Testis (tissue), 3 donors: Measurements from ENCODE around the gene KCNH2. TPM values are rescaled to one million over a fixed set of nuclear protein-coding genes. Genes with fewer than 3 reads are reported as not detected.

Experiments
- DNase-seq: peaks from one replicate; pipeline ENCODE4 v3.0.0-alpha.2; 2019
- H3K27ac ChIP-seq, 2 donors: fragments of 200-600 bp; sonication (generic); one replicate each; pipeline ENCODE4 v1.5.1; 2019
- H3K27me3 ChIP-seq: fragments of 200-600 bp; sonication (generic); one replicate; pipeline ENCODE4 v1.5.1; 2019
- H3K36me3 ChIP-seq: fragments of 200-600 bp; sonication (generic); one replicate; pipeline ENCODE4 v1.5.1; 2017; ENCODE audit warnings: low read depth; ENCODE audit errors: missing control alignments
- H3K4me1 ChIP-seq: fragments of 200-600 bp; sonication (generic); one replicate; pipeline ENCODE4 v1.5.1; 2019
- H3K4me3 ChIP-seq, 2 donors: fragments of 200-600 bp; sonication (generic); one replicate each; pipeline ENCODE4 v1.5.1; 2017 to 2019
- H3K9me3 ChIP-seq: fragments of 200-600 bp; sonication (generic); one replicate; pipeline ENCODE4 v1.5.1; 2017
- CTCF ChIP-seq, 3 experiments: fragments of 450-650 bp in 2 of 3; fragments of 200-600 bp in 1 of 3; sonication (generic) in 1 of 3; IDR thresholded peaks; one replicate each; pipeline ENCODE4 v1.5.1; 2016 to 2019; ENCODE audit warnings: antibody characterized with exemption in 3 of 3, mild to moderate bottlenecking in 2 of 3, moderate library complexity in 1 of 3
- POLR2A ChIP-seq: fragments of 450-650 bp; IDR thresholded peaks from one replicate; pipeline ENCODE4 v1.6.1; 2017; ENCODE audit warnings: antibody characterized with exemption, mild to moderate bottlenecking, moderate library complexity
- WGBS, 2 donors: methylation state at CpG; one replicate each; pipeline ENCODE4 v1.1.5; 2018; 5-methylcytosine and 5-hydroxymethylcytosine counted together
- intact Hi-C: fragments of 100-400 bp; cut with DNase I; formaldehyde crosslinking; loops from one replicate; pipeline ENCODE4 v1.15.1; 2023; ENCODE audit warnings: low total_unique reads
- polyA plus RNA-seq: library from polyadenylated mRNA; stranded (reverse); fragments of 350-450 nt; fragmentation: Illumina TruSeq; extraction: RNeasy Lipid Tissue Mini Kit (QIAGEN cat#74804); gene quantifications from one replicate; pipeline ENCODE4 v1.2.3, GENCODE V29; 2014; ENCODE audit warnings: low read depth, low replicate concordance; ENCODE audit not compliant: insufficient read depth
- total RNA-seq, 2 donors: library from RNA; depleted of rRNA; stranded (reverse); fragments of >200 nt; gene quantifications; one replicate each; pipeline ENCODE4 v1.2.3, GENCODE V29; 2016

The KCNH2 gene
- total and polyA plus RNA-seq, 3 donors from 2014 or later: 82.5 to 247 (median 230) TPM

- Histone ChIP-seq H3K36me3 (no peaks in the 10 kb centered on the region), H3K4me1 (peaks cover 55% of the 10 kb centered on the region), H3K9me3 (no peaks in the 10 kb centered on the region), H3K4me3 (peak overlapping the region; percentile 57 to 67), H3K27me3 (no peaks in the 10 kb centered on the region), H3K27ac (peak overlapping the region; percentile 83)
- intact Hi-C loops: no loop called here
- 10 to 14% methylated on average over 5 to 13 of the region's 13 CpGs for WGBS, 2 donors
- TF ChIP-seq POLR2A (no peak), CTCF (IDR thresholded peaks at IDR 0.05) (no peak)
- peak; percentile 90 for DNase-seq
Observed at GRCh38 chr7:150976529-150977381, 1.4 kb downstream of the KCNH2 start.

- TF ChIP-seq CTCF (IDR thresholded peaks at IDR 0.05) (no peak), POLR2A (no peak)
- Histone ChIP-seq H3K4me1 (peaks cover 66% of the 10 kb centered on the region), H3K4me3 (peak overlapping the region in 1 of 2 donors; percentile 61), H3K27ac (peak overlapping the region; percentile 83), H3K9me3 (no peaks in the 10 kb centered on the region), H3K36me3 (no peaks in the 10 kb centered on the region), H3K27me3 (no peaks in the 10 kb centered on the region)
- intact Hi-C loops: no loop called here
- WGBS, 2 donors: 50 to 67% methylated on average over 9 of the region's 9 CpGs
- no peak for DNase-seq
Observed at GRCh38 chr7:150975536-150976319, 2.4 kb downstream of the KCNH2 start.

- Histone ChIP-seq H3K4me3 (peak overlapping the region; percentile 54 to 61), H3K9me3 (no peaks in the 10 kb centered on the region), H3K27ac (peak overlapping the region; percentile 63 to 83), H3K4me1 (peaks cover 73% of the 10 kb centered on the region), H3K27me3 (no peaks in the 10 kb centered on the region), H3K36me3 (no peaks in the 10 kb centered on the region)
- DNase-seq: peak; percentile 84
- intact Hi-C loops: no loop called here
- WGBS, 2 donors: 1 to 4% methylated on average over 18 to 89 of the region's 89 CpGs
- no peak for TF ChIP-seq POLR2A
- peak in 2 of 3 experiments; percentile 0 to 13 for TF ChIP-seq CTCF (IDR thresholded peaks at IDR 0.05)
Observed at GRCh38 chr7:150974468-150975391, 3.4 kb downstream of the KCNH2 start.

- intact Hi-C loops: no loop called here
- H3K27me3 ChIP-seq: no peaks in the 10 kb centered on the region
- peak overlapping the region; percentile 54 to 61 for H3K4me3 ChIP-seq
- TF ChIP-seq POLR2A (no peak), CTCF (IDR thresholded peaks at IDR 0.05) (no peak)
- H3K9me3 ChIP-seq: no peaks in the 10 kb centered on the region
- DNase-seq: no peak
- no peaks in the 10 kb centered on the region for H3K36me3 ChIP-seq
- 66 to 77% methylated on average over 7 to 27 of the region's 27 CpGs for WGBS, 2 donors
- peaks cover 76% of the 10 kb centered on the region for H3K4me1 ChIP-seq
- H3K27ac ChIP-seq: peak overlapping the region in 1 of 2 donors; percentile 83
Observed at GRCh38 chr7:150973571-150974451, 4.3 kb downstream of the KCNH2 start.
